DMS53 (cell line): ENCODE data around the gene CNTN4.
A peak's percentile ranks its signal among the peaks of the same experiment; 100 is the strongest.
"Not testable (repeated sequence)": the region's sequence is repeated elsewhere in the genome, so short reads cannot be mapped to it uniquely, and the experiment has no call there.

Source experiments
- DNase-seq: peaks from one replicate; lab custom pipeline; 2025; lab: John Stamatoyannopoulos, UW

CNTN4 gene

DNA sequence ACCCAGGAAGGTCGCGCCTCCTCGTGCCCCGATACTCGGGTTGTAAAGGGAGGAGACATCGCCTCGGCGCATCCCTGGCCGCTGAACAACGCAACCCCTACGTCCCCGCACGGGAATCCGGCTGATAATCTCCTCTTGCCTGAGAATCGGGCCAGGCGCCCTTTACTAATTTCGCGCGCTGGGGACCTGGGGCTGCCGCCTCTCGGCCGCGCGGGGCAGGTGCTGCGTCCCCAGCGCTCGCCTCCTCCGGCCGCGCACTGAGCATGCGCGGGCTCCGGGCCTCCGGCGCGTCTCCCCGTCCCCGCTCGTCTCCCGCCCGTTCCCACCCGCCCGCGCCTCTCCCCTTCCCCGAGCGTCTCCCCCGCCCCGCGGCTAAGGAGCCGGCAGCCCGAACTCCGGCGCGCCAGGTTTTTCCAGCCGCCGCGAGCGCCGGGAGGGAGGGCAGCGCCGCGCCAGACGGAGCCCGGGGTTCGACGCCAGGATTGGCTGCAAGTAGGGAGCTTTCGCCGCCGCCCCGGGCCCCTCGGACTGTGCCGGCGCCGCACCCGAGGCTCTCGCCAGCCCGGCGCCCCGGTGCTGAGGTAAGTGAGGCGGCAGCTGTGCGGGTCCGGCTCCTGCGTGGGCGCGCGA is at the start of gene CNTN4:
CNTN4 (plus strand) TSS at position 469 of the 630 bp plus-strand sequence.
- DNase-seq = peak; percentile 75

DNA sequence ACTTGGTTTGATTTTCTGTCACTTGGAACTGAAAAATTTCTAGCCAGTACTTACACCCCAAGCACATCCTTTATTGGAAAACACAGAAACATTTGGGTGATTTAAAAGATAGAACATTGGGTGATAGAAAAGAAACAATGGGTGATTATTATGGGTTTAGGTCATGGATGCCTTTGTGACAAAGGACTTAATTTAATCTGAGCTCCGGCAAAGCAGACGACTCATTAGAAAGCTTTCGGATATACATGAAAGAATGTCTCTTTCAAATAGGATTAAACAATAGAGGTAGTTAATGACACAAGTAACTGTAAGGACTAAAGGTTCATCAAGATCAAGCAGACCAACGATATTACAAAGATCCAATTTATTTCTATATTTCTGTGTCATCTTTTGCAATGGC is 37.3 kb upstream of the CNTN4 start:
- DNase-seq = no peak

DNA sequence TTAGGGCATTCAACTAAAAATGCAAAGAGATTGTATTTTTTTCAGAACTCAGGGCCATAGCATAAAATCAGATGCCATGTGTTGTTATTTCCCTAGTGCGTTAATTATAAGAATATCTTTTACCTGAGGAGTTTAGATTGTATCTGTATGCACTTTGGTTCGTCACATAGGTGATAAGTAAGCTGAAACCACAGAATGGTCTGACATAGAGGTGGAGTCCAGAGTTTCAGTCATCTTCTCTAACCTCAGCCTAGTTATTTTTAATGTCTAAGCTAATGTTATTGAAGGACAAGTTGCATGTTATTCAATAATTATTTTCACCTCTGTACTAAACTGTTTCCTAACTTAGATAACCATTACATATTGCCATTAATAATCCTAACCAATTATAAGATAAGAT is 27.1 kb upstream of the CNTN4 start:
- DNase-seq = no peak

DNA sequence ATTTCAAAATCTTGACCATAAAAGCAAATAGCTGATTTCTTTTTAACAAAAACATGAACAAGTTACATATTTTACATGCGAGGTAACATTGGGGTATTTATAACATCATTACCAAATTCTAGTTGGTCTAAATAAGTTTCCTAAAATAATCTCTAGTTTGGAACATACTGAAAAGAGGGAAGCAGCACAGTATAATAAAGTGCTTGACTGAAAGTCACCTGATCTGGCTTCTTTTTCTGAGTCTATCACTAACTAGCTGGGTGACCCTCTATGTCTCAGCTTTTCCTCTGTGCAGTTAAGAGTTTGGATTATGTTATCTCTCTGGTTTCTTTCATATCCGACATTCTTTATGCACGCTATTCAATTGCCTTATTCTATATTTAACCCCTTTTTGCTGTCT is 19.8 kb upstream of the CNTN4 start:
- DNase-seq = no peak

DNA sequence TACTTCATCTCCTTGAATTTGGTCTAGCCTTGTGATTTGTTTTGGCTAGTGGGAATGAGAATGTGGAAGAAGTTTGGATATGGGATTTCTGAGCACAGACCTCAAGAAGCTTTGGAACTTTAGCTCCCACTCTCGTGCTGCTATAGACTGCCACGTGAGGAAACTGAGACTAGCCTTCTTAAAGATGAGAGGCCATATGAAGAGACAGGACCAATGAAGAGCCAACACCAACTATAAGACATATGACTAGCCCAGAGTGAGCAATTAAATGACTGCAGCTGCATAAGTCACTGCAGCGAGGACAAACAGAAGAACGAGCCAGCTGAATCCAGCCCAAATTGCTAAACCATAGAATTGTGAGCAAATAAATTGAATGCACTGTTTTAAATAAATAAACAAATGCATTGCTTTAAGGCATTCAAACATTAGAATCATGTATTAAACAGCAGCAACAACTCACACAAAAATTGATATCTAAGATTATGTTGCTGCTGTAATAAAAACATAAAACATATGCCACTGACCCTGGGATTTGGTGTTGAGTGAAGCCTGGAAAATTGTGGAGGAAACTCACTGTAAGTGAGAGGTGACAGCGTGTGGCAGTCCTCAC is 15.7 kb upstream of the CNTN4 start:
- no peak for DNase-seq

DNA sequence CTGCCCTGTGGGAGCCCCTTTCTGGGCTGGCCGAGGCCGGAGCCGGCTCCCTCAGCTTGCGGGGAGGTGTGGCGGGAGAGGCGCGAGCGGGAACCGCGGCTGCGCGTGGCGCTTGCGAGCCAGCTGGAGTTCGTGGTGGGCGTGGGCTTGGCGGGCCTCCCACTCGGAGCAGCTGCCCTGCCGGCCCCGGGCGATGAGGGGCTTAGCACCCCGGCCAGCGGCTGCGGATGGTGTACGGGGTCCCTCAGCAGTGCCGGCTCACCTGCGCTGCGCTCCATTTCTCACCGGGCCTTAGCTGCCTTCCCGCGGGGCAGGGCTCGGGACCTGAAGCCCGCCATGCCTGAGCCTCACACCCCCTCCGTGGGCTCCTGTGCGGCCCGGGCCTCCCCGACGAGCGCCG is 15.1 kb upstream of the CNTN4 start:
- DNase-seq = not testable (repeated sequence)

DNA sequence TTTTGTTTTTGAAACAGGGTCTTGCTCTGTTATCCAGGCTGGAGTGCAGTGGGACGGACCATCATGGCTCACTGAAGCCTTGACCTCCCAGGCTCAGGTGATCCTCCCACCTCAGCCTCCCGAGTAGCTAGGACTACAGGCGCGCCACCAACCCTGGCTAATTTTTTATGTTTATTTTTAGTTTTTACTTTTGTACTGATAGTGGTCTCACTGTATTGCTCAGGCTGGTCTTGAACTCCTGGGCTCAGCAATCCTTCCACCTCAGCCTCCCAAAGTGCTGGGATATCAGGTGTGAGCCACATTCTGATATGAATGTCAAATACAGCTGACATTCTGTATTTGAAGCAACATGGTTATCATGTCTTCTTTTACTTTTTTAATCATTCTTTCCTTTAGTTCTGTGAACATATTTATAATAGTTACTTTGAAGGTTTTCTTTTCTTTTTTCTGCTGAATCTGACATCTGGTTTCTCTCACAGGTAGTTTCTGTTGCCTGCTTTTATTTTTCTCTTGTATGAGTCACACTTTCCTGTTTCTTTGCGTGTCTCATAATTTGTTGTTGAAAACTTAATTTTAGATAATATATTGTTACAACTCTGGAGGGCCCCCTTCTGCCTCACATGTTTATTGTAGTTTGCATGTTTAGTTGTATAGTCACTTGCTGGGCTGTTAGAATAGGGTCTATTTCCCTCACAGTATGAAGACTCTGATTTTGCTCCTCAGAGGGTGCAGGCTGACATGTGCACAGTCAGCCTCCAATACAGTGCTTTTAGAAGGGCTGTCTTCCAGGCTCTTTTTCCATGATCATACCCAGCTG is 8.4 kb upstream of the CNTN4 start:
- DNase-seq = no peak

DNA sequence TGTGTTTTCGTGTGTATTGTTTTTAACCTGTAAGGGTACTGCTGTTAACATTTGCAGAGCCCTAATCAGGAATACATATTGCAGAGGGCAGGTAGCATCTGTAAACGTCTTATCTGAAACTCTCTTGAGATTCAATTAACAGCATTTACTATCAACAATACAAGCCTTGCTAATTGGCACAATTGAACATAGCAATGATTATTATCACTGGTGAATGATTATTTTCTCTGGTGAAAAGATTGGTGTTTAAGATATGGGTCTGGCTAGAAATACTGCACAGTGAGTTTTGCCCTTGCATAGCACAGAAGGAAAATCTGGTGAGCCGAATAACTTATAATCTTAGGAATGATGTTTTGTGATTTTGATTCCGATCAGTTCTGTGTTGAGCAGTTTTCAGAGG is 5.9 kb upstream of the CNTN4 start:
- DNase-seq = no peak

DNA sequence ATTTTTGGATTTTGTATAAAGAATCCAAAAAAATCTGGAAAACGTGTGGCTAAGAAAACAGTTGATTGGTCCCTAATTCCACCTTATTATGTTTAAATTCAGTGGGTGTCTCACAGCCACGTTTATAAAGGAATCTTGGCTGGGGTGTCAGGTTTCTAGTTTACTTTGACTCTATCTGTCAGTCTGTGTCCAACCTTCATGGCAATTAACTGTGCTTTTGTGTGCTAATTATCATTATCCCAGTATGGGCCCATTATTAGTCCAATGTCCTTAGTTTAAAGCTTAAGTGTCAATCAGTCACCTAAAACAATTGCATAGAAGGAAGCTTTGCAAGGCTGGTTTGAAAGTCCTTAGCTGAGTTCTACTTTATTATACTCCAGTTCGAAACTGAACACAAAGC is 3.7 kb upstream of the CNTN4 start:
- no peak for DNase-seq

DNA sequence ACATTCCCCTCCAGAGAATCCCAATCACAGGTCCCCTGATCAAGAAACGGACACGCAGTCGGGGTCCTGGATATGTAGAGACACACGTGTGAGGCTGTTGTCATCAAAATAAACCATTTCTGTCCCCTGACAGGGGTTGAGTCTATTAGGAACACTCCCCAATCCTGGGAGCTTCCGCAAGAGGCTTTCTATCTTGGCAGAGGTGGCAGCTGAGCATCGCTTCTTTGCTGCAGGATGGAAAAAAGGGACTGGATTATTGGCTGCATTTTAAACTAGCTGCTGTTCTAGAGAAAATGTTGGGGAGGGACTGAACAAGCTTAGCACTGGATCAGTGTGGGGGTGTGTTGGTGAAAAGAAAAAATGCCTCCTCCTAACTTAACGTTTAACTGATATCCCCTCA is 2.5 kb upstream of the CNTN4 start:
- DNase-seq = no peak

DNA sequence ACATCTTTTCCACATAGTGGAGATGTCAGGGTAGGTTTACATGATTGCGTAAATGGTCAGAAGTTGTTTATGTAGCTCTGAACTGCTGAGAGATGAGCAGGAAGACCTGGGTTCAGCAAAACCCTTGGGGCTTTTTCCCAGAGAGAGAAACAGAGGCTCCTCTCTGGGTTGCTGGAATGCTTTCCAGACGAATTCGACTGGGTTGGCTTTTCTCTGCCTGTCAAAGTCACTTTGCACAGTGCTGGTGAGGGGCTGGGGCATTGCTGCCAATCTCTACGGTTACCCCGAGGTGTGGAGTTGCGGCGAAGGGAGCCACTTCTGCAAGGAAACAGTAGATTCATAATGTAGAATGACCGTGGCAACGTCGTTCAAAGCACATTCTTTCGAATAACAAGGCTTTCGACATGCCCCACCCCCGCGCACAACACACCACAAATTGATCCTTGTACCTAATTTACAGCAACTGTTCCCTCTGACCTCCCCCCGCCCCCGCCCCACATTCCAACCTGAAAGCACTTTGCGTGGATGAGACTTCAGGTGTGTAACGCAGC is 950 bp upstream of the CNTN4 start:
- peak; percentile 29 for DNase-seq

DNA sequence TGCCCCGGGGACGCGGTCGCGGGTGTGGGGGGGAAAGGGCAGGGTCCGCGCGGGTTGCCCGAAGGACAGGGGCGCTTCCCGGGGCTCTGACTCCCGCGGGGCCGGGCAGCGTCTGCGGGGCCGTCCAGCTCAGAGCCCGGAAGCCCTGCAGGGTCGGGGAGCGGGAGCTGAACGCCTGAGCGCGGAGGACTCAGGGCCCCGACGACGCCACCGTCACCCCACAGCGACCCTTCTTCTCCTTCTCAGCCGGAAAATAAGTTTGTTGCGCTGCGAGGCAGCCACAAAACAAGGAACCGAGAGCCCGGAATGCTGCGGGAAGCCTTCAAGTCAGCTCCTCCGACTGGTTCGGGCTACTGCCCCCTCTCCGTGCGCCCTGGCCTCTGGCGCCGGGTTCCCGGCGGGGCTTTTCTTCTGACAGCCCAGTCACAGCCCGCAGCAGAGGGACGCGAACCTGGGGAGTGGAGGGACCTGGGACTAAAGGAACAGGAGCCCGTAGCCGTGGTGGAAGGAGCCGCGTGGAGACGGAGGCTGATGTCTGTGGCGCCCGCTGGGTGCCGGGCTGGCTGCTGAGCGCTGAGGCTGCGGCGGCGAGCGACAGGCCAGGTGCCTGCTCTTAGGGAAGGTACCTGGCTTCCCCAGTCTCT is 484 bp downstream of the CNTN4 start:
- peak; percentile 52 for DNase-seq

DNA sequence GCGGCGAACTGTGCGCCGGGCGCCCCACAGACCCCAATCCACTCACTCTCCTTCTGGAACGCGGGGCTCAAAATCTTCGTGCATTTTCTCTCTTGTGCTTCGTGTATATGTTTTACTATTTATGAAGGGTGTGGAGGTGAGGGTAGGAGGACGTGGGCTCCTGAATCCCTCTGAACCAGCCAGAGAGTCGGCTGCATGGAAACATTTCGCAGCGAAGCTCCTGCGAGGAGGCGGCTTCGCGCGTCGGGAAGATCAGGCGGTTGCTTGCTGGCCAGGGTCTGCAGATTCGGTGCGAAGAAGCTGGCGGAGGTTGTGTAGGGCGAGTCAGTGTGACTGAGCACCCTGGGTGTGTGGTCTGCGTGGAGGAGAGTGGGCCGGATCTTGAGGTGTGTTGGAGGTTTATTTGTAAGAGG is 1.1 kb downstream of the CNTN4 start:
- peak; percentile 6 for DNase-seq

DNA sequence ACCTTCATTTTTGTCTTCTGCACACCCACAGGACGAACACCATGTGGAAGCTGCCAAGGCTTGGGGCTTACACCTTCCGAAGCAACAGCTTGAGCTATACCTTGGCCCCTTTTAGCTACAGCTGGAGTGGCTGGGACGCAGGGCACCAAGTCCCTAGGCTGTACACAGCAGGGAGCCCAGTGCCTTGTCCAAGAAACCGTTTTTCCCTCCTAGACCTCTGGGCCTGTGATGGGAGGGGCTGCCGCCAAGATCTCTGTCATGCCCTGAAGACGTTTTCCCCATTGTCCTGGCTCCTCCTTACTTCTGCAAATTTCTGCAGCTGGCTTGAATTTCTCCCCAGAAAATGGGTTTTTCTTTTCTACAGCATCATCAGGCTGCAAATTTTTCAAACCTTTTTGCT is 7.8 kb downstream of the CNTN4 start:
- no peak for DNase-seq

DNA sequence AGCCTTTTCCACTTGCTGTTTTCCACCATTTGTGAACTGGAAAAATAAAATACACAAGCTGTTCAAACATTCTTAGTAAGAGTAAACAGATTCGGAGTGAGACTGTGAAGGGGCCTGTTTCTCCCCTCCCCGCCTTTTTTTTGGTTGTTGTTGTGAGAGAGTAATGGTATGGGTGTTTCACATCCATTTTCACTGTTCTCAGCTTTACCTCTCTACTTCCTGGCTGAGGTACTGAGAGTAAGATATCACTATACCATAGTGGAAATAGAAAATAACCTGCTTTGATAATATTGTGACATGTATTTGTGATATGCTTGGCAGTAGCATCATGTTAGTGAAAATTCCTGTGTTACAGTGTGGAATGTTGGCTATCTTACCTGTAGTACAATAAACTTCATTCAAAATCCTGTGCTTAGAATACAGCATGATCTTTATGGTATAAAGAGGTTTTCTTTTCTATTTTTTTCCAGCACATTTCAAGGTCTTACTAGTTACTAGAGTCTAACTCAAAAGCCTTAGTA is 12.0 kb downstream of the CNTN4 start:
- DNase-seq = peak; percentile 17

DNA sequence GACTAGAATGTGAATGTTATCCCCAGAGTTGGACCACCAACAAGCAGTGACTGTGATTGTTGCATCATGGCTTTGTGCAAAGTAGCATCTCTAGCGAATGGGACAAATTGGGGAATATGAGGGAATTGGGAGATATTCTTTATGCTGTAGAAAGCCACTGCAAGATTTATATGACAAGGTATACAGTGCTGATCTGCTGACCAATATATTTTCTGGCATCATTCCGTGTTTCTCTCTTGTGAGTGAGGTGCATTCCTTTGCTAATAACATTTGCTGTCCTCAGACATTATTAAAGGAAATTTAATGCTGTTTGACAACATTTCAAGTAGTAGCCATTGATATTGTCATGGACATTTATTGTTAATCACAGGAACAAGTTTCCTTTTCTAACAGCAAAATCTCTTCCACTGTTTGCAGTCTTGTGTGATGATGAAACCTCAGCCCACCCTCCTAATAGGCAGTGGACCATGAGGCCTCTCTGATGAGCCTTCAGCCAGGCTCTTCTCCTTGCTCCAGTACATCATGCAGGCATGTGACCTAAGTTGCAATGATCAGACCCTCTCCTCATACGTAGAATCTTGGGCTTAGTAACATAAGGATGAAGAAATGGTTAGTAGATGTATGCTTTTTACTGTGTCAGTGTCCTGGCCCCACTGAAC is 16.1 kb downstream of the CNTN4 start:
- no peak for DNase-seq

DNA sequence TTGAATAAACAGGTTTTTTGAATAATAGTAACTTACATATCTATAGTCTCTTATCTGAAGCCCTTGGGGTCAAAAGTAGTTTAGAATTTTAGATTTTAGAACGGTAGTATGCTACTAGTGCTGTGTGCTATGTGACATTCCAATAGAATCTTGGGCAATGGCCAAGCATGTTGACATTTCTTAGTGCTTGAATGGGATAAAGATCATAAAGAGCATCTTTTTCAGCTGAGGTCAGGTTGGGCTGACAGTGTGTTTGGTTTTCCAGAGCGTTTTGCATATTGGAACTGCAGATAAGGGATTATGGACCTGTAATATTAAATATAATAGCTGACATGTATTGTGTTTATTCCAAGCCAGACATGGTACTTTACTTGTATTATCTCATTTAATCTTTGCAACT is 32.1 kb downstream of the CNTN4 start:
- no peak for DNase-seq

DNA sequence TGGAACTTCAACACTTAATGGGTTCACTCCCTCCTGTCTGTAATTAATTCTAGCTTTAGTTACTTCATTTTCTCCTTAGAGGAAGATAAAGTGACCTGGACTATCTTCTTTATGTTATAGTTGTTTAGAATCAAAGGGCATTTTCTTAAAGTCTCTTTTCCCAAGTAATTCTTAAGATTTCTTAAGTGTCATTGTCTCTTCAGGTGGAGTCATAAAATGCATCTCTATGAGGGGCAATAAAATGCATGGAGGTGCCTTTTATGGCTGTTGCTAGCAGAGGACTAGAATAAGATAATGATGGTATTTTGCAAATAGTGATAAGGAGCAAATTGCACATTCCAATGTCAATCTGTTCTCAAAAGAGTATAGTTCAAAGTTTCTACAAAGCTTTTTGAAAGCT is 34.5 kb downstream of the CNTN4 start:
- no peak for DNase-seq

DNA sequence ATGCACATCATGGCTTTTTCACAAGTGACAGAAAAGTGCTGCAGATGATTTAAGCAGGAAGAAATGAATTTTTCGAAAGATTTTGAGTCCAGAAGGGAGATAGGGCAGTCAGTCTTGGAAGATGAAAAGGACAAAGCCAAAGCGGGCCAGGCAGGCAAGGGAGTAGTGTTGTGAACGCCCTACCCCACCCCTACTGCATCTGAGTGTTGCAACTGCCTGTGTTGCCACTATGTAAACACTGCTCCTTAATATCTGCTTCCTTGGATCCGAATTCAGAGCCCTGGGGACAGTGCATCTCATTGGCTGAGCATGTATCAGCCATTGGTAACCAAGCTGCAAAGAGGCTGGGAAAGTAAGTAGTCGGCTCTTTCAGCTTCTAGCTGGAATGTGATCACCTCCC is 39.0 kb downstream of the CNTN4 start:
- no peak for DNase-seq

DNA sequence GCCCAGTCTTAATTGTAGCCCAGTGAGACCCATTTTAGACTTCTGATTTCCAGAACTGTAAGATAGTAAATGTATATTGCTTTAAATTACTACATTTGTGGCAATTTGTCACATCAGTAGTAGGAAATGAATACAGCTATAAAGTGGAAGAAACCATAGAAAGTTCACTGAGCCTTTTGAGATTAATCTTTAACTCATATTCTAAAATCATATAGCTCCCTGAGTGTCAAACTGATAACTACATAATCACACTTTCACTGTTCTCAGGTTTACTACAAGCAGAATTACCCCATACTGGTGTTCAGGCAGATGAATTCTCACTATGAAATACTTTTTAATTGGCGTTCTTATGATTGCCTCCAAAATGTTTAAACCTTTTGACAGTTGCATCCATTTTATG is 42.8 kb downstream of the CNTN4 start:
- DNase-seq = no peak

DNA sequence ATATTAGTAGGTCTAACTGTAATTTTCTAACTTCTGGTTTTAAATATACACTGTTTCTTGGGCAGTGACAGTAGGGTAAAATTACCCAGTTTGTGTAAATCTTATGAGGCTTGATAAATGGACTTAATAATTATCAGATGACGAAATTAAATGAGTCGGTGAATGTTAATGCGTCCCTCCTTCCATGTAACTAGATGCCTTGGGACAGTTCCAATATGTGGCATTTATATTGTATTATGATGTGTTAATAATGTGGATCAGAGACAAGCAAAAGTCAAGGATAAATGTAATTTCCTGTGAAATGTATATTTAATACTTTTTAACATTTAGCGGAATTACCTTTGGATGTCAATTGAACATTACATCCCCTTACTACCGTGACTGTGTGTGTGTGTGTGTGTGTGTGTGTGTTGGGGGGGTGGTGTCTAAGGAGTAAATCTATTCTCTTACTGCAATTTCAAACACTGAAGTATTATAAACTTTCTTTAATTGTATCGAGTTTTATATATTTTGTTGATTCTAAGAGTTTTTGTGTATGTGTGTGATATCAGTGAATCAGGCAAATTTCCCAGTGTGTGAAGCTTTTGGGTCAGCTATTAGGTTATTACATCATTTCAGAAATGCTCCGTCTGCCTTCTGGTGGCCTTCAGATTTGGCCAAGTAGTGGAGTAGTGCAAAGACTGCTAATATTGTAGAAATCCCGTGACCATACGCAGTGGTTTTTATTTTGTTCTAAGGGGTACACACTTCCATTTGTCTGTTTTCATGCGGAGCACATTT is 50.1 kb downstream of the CNTN4 start:
- DNase-seq = no peak
